ENCODE measurements around the gene ZFYVE27. TPM values are rescaled to one million over a fixed set of nuclear protein-coding genes. Genes with fewer than 3 reads are reported as not detected.
A peak's percentile ranks its signal among the peaks of the same experiment; 100 is the strongest.
"Not testable (repeated sequence)": the region's sequence is repeated elsewhere in the genome, so short reads cannot be mapped to it uniquely, and the experiment has no call there.

The ZFYVE27 gene, protein sequence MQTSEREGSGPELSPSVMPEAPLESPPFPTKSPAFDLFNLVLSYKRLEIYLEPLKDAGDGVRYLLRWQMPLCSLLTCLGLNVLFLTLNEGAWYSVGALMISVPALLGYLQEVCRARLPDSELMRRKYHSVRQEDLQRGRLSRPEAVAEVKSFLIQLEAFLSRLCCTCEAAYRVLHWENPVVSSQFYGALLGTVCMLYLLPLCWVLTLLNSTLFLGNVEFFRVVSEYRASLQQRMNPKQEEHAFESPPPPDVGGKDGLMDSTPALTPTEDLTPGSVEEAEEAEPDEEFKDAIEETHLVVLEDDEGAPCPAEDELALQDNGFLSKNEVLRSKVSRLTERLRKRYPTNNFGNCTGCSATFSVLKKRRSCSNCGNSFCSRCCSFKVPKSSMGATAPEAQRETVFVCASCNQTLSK
- 28.0 TPM for total RNA-seq

DNA sequence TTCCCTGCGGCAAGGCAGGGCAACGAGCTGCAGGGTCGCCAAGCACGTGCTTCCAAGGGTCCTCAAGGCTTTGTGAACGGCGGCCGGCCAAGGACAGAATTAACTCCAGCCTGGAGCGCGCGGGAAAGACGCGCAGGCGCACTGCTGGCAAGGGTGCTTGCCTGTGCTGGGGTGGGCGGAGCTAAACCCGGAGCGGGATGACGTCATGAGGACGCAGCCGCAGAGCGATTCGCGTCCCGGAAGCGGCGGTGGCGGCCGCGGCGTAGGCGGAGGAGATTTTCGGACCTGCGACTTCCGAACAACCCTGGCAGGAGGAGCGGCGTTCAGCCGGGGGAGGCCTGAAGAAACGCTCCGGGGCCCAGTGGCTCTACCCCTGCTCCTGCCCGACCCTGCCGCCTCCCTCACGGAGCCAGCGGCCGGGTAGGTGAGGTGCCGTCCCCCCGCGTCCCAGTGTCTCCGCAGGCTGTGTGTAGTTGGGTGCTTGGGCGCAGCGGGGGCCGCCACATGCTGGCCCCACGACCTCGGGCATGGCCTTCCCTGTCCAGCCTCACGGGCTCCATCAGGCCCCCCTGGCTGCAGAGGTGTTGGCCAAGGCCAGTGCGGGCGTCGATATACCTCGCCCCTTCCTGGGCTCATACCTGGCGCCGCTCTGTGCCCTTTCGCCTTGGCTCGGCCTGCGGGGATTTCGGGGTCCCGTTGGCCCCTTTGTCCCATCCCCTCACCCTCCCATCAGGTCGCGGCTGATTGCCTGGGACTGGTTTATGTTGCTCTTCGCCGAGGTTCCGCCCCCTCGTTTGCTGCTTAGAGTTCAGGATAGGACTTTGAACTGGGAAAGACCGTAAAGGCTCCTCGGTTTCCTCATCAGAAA is at the start of gene ZFYVE27:
Gene ZFYVE27 (plus strand): TSS at position 227 of the 868 bp plus-strand sequence. CDS start 1,350 bp downstream, outside the sequence.
- intact Hi-C loops (cut with DNase I) = loop anchor here (10.0 kb wide), 1 partner anchor 62 kb away; no protein-coding TSS in a partner anchor

DNA sequence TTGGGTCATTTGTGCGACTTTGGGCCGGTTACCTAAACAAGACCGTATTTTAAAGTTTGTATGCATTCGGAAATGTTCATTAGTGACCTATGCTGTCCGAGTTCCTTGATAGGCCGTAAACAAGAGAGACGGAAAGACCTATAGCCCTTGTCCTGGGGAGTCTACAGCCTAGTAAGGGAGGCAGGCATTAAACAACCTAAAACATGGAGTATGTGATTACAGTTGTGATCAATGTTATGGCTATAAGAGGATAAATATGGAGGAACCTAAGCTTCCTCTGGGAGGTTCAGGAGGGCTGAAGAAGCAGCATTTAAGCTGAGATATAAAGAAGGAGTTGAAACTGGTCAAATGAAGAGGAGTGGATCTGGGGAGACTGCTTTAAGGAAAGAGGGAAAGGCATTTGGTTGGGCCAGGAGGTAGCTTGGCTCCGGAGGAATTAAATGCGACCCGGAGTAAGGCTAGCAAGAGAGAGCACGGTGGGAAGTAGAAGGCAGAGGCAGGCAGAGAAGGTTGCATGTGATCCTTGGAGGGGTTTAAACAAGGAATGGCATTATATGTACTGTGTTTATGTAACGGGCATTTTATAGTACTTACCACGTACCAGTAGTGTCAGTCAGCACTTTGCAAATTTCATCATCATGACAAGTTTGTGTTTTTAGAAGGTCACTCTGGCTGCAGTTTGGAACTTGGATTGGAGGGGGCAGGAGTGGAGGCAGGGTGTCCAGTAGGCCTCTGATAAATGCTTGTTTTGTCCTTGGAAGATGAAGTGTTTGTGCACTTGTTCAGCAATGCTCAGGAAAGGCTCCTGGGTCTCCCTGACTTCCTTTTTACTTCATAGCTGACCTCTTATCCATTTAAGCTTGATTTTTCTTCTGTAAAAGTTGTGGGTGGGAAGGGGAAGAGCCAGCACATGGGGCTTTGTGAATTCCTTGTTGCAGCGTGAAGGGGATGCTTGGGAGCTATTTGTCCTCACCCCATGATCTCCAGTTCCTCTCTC is 48.8 kb upstream of the ZFYVE27 start:
- DNase-seq (ENCODE audit: extremely low spot score in 2 of 2) = no peak
- peak overlapping the region; percentile 86 for H3K4me3 ChIP-seq
- H3K27ac ChIP-seq = peak overlapping the region; percentile 96
- peaks cover 67% of the 10 kb centered on the region for H3K4me1 ChIP-seq
- no peaks in the 10 kb centered on the region for H3K36me3 ChIP-seq
- intact Hi-C loops (cut with DNase I) = no loop called here
- H3K27me3 ChIP-seq = no peaks in the 10 kb centered on the region
- peaks cover 4% of the 10 kb centered on the region for H3K9me3 ChIP-seq
- TF ChIP-seq POLR2A (IDR thresholded peaks at IDR 0.05) (no peak), POLR2AphosphoS5 (IDR thresholded peaks at IDR 0.05; ENCODE audit: insufficient read depth in 1 of 2, low read depth in 1 of 2) (peak in 1 of 2 donors; percentile 40)
- TF ChIP-seq, protein P1, sequence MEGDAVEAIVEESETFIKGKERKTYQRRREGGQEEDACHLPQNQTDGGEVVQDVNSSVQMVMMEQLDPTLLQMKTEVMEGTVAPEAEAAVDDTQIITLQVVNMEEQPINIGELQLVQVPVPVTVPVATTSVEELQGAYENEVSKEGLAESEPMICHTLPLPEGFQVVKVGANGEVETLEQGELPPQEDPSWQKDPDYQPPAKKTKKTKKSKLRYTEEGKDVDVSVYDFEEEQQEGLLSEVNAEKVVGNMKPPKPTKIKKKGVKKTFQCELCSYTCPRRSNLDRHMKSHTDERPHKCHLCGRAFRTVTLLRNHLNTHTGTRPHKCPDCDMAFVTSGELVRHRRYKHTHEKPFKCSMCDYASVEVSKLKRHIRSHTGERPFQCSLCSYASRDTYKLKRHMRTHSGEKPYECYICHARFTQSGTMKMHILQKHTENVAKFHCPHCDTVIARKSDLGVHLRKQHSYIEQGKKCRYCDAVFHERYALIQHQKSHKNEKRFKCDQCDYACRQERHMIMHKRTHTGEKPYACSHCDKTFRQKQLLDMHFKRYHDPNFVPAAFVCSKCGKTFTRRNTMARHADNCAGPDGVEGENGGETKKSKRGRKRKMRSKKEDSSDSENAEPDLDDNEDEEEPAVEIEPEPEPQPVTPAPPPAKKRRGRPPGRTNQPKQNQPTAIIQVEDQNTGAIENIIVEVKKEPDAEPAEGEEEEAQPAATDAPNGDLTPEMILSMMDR (IDR thresholded peaks at IDR 0.05) = no peak

More for the DNA sequence above, at the start of gene ZFYVE27:
- Histone ChIP-seq H3K4me1 (peaks cover 31% of the 10 kb centered on the region), H3K36me3 (peaks cover 0 to 7% of the 10 kb centered on the region in 2 donors), H3K27me3 (no peaks in the 10 kb centered on the region), H3K27ac (peak within 1 kb of the TSS; percentile 84), H3K9me3 (no peaks in the 10 kb centered on the region), H3K4me3 (peak within 1 kb of the TSS; percentile 73 to 77)
- DNase-seq (ENCODE audit: extremely low spot score in 2 of 2) = no peak
- TF ChIP-seq POLR2AphosphoS5 (IDR thresholded peaks at IDR 0.05; ENCODE audit: insufficient read depth in 1 of 2, low read depth in 1 of 2) (peak; percentile 94 to 99), POLR2A (IDR thresholded peaks at IDR 0.05) (peak in 1 of 2 donors; percentile 92)
- TF ChIP-seq, protein P1 (IDR thresholded peaks at IDR 0.05) = no peak

DNA sequence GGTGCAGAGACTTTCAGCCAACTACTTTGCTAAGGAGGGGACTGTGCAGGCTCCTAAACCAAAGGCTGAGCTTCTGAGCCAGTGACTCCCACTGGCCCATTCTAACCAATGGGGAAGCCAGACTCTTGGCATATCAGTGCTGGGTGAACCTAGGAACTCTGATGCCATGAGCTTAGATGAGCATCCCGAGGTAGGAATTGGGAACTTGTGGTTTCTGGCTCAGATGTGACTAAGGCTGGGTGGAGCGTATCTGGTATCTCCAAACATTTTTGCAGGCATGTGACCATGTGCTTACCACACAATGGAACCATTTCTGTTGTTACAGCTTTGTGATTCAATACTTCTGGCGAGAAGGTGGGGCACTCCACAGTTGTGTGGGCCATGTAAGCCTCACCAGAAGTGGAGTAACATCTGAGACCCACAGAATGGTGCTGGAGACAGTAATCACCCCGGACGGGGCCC is 47.3 kb upstream of the ZFYVE27 start:
- Histone ChIP-seq H3K27ac (peak overlapping the region; percentile 96), H3K4me3 (no peak overlapping the region), H3K36me3 (no peaks in the 10 kb centered on the region), H3K9me3 (peaks cover 4% of the 10 kb centered on the region), H3K27me3 (no peaks in the 10 kb centered on the region), H3K4me1 (peaks cover 52% of the 10 kb centered on the region)
- TF ChIP-seq POLR2AphosphoS5 (IDR thresholded peaks at IDR 0.05; ENCODE audit: insufficient read depth in 1 of 2, low read depth in 1 of 2) (no peak), POLR2A (IDR thresholded peaks at IDR 0.05) (no peak)
- TF ChIP-seq, protein P1 (IDR thresholded peaks at IDR 0.05) = no peak
- DNase-seq (ENCODE audit: extremely low spot score in 2 of 2) = no peak
- intact Hi-C loops (cut with DNase I) = no loop called here

DNA sequence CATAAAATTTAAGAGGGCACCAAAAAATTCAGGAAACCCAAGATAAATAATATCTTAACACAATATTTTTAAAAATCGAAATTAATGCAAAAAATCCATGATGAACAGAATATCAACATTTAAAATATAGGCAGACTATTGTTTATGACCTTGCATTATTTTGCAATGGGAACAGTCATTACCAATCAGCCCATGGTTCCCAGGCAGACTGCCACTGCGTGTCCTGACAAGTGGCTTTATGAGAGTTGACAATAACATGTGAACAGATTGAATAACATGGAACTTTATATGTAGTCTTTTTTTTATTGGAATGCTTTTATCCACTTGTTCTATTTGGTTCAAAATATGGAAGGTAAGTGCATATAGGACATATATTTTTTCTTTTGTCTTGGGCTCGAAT is 46.8 kb upstream of the ZFYVE27 start:
- intact Hi-C loops (cut with DNase I) = no loop called here
- TF ChIP-seq POLR2A (IDR thresholded peaks at IDR 0.05) (no peak), POLR2AphosphoS5 (IDR thresholded peaks at IDR 0.05; ENCODE audit: insufficient read depth in 1 of 2, low read depth in 1 of 2) (peak in 1 of 2 donors; percentile 48)
- peaks cover 46% of the 10 kb centered on the region for H3K4me1 ChIP-seq

DNA sequence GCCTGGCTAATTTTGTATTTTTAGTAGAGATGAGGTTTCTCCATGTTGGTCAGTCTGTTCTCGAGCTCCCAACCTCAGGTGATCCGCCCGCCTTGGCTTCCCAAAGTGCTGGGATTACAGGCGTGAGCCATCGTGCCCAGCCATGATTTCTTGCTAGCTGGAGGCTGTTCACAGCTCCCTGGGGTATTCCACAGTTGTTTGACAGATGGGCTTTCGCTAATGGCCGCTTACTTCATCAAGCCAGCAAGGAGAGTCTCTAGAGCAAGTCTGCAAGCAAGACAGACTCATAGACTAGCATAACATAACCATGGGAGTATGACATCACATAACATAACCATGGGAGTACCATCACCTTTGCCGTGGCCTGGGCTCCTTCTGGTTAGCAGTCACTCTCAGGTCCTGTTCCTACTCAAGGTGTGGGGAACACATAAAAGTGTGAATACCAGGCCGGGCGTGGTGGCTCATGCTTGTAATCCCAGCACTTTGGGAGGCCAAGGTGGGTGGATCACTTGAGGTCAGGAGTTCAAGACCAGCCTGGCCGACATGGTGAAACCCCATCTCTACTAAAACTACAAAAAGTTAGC is 38.8 kb upstream of the ZFYVE27 start:
- DNase-seq (ENCODE audit: extremely low spot score in 2 of 2); H3K27ac ChIP-seq; H3K4me3 ChIP-seq; H3K27me3 ChIP-seq; H3K9me3 ChIP-seq; intact Hi-C loops (cut with DNase I); H3K4me1 ChIP-seq; H3K36me3 ChIP-seq: not testable (repeated sequence)

More for the DNA sequence above, 46.8 kb upstream of the ZFYVE27 start:
- Histone ChIP-seq H3K9me3 (peaks cover 4% of the 10 kb centered on the region), H3K27ac (peak overlapping the region; percentile 96), H3K36me3 (no peaks in the 10 kb centered on the region), H3K27me3 (no peaks in the 10 kb centered on the region), H3K4me3 (no peak overlapping the region)
- DNase-seq (ENCODE audit: extremely low spot score in 2 of 2) = no peak
